Measurements from ENCODE around the gene OCRL. TPM values are rescaled to one million over a fixed set of nuclear protein-coding genes. Genes with fewer than 3 reads are reported as not detected.
"Not testable (repeated sequence)": the region's sequence is repeated elsewhere in the genome, so short reads cannot be mapped to it uniquely, and the experiment has no call there.

OCRL gene
- total RNA-seq, 1 donor from 2014 or later = 34.3 TPM

DNA sequence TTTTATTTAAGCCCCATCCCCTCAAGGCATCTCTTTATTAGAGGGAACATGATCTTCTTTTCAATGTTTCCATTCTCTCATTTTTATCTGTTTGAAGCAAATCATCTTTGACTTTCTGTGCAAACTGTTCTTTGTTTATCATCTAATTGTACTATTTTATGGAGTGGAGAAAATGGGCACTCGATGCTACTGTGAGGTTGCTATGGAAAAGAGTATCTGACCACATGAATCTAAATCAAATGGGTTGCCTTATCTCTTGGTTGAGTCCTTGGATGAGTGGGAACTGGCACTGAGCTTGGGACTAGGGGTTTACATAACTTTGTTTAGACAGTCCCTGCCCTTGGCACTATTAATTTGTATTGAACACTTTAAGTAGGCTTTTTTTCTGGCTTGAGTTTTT lies 9.1 kb downstream of the OCRL start:
- H3K27ac Mint-ChIP-seq (ENCODE audit: unreplicated experiment) = no peak overlapping the region
- H3K27me3 Mint-ChIP-seq (ENCODE audit: unreplicated experiment) = no peaks in the 10 kb centered on the region
- no peak for DNase-seq
- H3K4me3 Mint-ChIP-seq (ENCODE audit: unreplicated experiment) = no peak overlapping the region
- no peaks in the 10 kb centered on the region for H3K9me3 Mint-ChIP-seq (ENCODE audit: unreplicated experiment)
- H3K4me1 Mint-ChIP-seq (ENCODE audit: low read depth, unreplicated experiment) = no peaks in the 10 kb centered on the region
- no peaks in the 10 kb centered on the region for H3K36me3 Mint-ChIP-seq (ENCODE audit: unreplicated experiment)
- TF ChIP-seq, protein P1, sequence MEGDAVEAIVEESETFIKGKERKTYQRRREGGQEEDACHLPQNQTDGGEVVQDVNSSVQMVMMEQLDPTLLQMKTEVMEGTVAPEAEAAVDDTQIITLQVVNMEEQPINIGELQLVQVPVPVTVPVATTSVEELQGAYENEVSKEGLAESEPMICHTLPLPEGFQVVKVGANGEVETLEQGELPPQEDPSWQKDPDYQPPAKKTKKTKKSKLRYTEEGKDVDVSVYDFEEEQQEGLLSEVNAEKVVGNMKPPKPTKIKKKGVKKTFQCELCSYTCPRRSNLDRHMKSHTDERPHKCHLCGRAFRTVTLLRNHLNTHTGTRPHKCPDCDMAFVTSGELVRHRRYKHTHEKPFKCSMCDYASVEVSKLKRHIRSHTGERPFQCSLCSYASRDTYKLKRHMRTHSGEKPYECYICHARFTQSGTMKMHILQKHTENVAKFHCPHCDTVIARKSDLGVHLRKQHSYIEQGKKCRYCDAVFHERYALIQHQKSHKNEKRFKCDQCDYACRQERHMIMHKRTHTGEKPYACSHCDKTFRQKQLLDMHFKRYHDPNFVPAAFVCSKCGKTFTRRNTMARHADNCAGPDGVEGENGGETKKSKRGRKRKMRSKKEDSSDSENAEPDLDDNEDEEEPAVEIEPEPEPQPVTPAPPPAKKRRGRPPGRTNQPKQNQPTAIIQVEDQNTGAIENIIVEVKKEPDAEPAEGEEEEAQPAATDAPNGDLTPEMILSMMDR (IDR thresholded peaks at IDR 0.05; ENCODE audit: partially characterized antibody, unreplicated experiment) = no peak

DNA sequence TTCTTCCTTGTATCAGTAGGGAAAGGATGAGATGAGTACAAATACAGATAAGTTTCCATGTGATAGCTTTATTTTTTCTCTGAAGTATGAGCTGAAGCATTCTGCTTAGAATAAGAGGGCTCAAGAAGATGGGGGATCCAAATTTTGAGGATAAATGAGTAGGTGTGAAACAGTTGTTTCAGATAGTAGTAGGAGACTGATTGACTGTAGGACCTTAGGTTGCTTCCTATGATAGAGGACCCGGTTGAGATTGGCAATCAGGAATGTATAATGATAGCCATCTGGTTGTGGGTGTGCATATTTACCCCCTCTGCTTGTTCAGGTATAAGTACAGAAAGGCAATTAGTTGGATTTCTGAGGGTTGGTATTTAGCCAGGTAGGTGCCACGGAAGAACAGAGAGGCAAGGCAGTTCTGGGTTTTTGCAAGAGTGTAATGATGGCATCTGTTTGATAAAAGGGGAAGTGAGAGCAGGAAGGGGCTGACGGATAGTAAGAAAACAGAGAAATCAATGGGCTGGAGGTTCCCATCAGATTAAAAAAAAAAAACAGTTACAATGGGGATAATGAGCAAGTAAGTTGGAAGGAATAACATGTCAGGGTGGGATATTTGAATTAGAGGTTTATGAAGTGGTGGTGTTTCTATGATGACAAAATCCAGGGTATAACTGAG lies 13.7 kb downstream of the OCRL start:
- no peaks in the 10 kb centered on the region for H3K4me1 Mint-ChIP-seq (ENCODE audit: low read depth, unreplicated experiment)
- no peak for DNase-seq
- no peaks in the 10 kb centered on the region for H3K9me3 Mint-ChIP-seq (ENCODE audit: unreplicated experiment)
- no peak overlapping the region for H3K27ac Mint-ChIP-seq (ENCODE audit: unreplicated experiment)
- TF ChIP-seq, protein P1 (IDR thresholded peaks at IDR 0.05; ENCODE audit: partially characterized antibody, unreplicated experiment) = no peak
- H3K36me3 Mint-ChIP-seq (ENCODE audit: unreplicated experiment) = no peaks in the 10 kb centered on the region
- no peak overlapping the region for H3K4me3 Mint-ChIP-seq (ENCODE audit: unreplicated experiment)
- no peaks in the 10 kb centered on the region for H3K27me3 Mint-ChIP-seq (ENCODE audit: unreplicated experiment)

DNA sequence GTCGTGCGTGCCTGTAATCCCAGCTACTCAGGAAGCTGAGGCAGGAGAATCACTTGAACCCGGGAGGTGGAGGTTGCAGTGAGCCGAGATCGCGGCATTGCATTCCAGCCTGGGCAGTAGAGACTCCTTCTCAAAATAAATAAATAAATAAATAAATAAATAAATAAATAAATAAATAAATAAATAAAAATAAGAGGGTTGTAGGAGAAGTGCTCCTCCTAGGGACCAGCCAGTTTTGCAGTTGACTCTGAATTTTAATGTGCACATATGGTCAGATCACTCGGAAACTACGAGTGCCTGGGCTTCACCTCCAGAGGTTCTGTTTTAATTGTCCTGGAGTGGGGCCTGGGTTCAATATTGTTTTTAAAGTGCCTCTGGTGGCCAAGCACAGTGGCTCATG lies 14.8 kb downstream of the OCRL start:
- not testable (repeated sequence) for H3K9me3 Mint-ChIP-seq (ENCODE audit: unreplicated experiment); H3K27me3 Mint-ChIP-seq (ENCODE audit: unreplicated experiment); DNase-seq; H3K27ac Mint-ChIP-seq (ENCODE audit: unreplicated experiment); H3K4me1 Mint-ChIP-seq (ENCODE audit: low read depth, unreplicated experiment); H3K4me3 Mint-ChIP-seq (ENCODE audit: unreplicated experiment); H3K36me3 Mint-ChIP-seq (ENCODE audit: unreplicated experiment)

DNA sequence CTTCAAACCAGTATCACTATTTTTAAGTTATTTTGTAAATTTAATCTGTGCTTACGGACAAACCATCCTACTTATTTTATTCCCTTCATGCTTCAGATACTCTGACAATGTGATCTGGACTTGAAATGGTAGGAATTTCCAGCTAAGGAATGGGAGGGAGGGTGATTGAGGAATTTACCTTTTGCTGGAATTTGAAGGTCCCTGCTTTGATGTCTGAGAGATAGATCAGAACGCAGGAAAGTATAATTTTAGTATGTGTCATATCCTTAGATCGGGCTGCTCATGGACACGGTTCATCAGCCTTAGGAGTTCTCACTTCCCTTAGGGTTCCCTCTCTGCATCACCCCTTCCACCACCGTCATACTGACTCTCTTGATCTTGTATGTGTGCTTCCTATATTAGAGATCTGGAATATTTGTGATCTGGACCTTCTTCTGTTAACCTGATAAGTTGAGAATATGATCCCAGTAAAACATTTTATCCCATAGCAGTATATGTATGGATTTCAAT lies 16.8 kb downstream of the OCRL start:
- no peak overlapping the region for H3K4me3 Mint-ChIP-seq (ENCODE audit: unreplicated experiment)
- DNase-seq = no peak
- no peak overlapping the region for H3K27ac Mint-ChIP-seq (ENCODE audit: unreplicated experiment)
- TF ChIP-seq, protein P1 (IDR thresholded peaks at IDR 0.05; ENCODE audit: partially characterized antibody, unreplicated experiment) = no peak
- no peaks in the 10 kb centered on the region for H3K9me3 Mint-ChIP-seq (ENCODE audit: unreplicated experiment)
- H3K36me3 Mint-ChIP-seq (ENCODE audit: unreplicated experiment) = no peaks in the 10 kb centered on the region
- no peaks in the 10 kb centered on the region for H3K4me1 Mint-ChIP-seq (ENCODE audit: low read depth, unreplicated experiment)
- no peaks in the 10 kb centered on the region for H3K27me3 Mint-ChIP-seq (ENCODE audit: unreplicated experiment)

DNA sequence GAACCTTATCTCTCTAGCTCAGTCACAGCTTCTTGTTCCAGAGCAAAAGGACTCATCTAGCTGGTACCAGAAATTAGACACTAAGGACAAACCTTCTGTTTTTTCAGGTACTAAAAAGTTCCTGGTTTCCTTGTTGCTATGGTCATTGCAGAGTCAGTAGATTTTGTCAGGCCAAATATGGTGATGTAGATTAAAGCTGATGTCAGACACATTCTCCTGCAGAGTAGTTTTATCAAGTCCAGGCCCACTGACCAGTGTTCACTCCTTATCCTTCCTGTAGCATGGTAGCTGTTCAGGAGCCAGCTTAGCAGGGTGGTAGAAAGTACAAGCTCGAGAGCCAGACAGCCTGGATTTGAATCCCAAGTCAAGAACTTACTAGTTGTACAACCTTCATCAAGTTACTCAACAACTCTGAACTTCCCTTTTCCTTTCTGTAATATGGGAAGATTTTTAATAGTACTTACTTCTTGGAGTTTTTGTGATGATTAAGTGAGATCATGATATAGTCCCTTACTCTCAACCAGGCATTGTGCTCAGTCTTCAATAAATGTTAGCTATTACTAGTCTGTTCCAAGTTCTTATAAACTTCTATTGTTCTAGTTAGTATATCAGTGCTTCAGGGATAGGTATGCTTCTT lies 17.9 kb downstream of the OCRL start:
- no peaks in the 10 kb centered on the region for H3K4me1 Mint-ChIP-seq (ENCODE audit: low read depth, unreplicated experiment)
- TF ChIP-seq, protein P1 (IDR thresholded peaks at IDR 0.05; ENCODE audit: partially characterized antibody, unreplicated experiment) = no peak
- DNase-seq = no peak
- H3K27me3 Mint-ChIP-seq (ENCODE audit: unreplicated experiment) = no peaks in the 10 kb centered on the region
- H3K9me3 Mint-ChIP-seq (ENCODE audit: unreplicated experiment) = no peaks in the 10 kb centered on the region
- no peak overlapping the region for H3K4me3 Mint-ChIP-seq (ENCODE audit: unreplicated experiment)
- peaks cover 4% of the 10 kb centered on the region for H3K36me3 Mint-ChIP-seq (ENCODE audit: unreplicated experiment)
- no peak overlapping the region for H3K27ac Mint-ChIP-seq (ENCODE audit: unreplicated experiment)

Measured in glutamatergic neuron (in vitro differentiated cells).